Vagina (tissue), 2 donors: Measurements from ENCODE around the gene RALGDS.

ENCODE experiments used
- POLR2A ChIP-seq, 2 donors: fragments of 450-650 bp; IDR thresholded peaks; one replicate each; pipeline ENCODE4 v1.6.1; 2017; ENCODE audit warnings: antibody characterized with exemption in 2 of 2, mild to moderate bottlenecking in 2 of 2, moderate library complexity in 2 of 2
- TF ChIP-seq, protein P1 (sequence below), 3 experiments: fragments of 450-650 bp in 2 of 3; fragments of 200-600 bp in 1 of 3; sonication (generic) in 1 of 3; IDR thresholded peaks; one replicate each; pipeline ENCODE4 v1.5.1; 2017 to 2019; ENCODE audit warnings: antibody characterized with exemption in 3 of 3, mild to moderate bottlenecking in 2 of 3, moderate library complexity in 2 of 3

DNA sequence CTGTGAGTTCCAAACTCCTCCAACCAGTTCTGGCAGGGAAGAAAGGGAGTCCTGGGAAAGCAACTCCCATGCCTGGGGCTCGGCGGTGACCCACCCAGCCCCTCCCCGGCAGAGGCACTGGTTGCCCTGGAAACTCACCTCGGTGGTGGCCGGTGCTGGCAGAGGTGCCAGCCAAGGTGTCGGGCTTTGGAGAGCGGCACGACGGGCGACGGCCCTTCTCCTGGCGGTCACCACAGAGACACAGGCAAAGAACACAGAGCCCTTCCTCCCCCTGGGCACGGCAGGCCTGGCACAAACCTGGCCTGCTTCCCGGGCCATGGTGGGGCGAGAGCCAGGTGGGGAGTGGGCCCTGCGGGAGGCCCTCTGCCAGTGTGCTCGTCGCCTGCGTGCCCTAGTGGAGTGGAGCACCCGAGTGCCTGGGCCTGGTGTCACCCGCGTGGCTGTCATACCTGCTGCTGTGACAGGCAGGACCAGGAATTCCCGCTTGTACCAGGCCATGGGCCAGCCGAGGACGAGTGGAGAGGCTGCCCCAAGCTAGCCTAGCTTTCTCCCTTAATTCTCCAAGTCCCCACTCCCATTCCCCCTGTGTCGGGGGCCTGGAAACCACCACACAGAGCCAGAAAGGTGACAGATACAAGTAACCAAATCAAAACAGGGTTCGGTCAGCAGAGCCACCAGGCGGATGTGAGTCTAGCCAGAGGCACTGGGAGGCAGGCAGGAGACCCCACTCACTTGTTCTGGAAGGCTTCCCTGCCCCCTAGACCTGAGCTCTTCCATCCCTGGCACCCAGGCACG is 8.2 kb upstream of the RALGDS start:
- TF ChIP-seq, protein P1, sequence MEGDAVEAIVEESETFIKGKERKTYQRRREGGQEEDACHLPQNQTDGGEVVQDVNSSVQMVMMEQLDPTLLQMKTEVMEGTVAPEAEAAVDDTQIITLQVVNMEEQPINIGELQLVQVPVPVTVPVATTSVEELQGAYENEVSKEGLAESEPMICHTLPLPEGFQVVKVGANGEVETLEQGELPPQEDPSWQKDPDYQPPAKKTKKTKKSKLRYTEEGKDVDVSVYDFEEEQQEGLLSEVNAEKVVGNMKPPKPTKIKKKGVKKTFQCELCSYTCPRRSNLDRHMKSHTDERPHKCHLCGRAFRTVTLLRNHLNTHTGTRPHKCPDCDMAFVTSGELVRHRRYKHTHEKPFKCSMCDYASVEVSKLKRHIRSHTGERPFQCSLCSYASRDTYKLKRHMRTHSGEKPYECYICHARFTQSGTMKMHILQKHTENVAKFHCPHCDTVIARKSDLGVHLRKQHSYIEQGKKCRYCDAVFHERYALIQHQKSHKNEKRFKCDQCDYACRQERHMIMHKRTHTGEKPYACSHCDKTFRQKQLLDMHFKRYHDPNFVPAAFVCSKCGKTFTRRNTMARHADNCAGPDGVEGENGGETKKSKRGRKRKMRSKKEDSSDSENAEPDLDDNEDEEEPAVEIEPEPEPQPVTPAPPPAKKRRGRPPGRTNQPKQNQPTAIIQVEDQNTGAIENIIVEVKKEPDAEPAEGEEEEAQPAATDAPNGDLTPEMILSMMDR (IDR thresholded peaks at IDR 0.05): no peak
- no peak for TF ChIP-seq POLR2A (IDR thresholded peaks at IDR 0.05)
